ENCODE data around the gene DAB2IP. TPM values are rescaled to one million over a fixed set of nuclear protein-coding genes. Genes with fewer than 3 reads are reported as not detected.

DAB2IP gene
- total and polyA plus RNA-seq, 8 donors = 17.5 to 303 (median 45.6) TPM

GRCh38 chr9:121720311-121721057 lies 69.0 kb downstream of the DAB2IP start:
- WGBS, 5 donors = 37 to 56% (median 52%) methylated on average over 6 to 7 of the region's 7 CpGs

DNA sequence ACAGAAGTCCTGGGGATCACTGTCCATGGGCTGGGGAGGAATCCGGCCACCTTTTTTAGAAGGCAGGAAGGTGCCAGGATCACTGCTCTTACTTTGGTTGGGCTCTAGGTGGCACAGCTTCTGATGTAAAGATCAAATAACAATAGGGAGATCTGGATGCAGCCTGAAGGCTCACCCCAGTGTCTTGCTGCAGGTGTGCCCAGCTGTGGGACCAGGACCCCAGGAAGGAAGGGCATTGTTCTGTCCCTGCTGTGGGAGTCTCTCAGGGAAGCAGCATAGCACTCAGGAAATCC lies 69.6 kb downstream of the DAB2IP start:
- no peak overlapping the region for H3K4me3 ChIP-seq
- DNase-seq = no peak
- no peaks in the 10 kb centered on the region for H3K27me3 ChIP-seq
- H3K9me3 ChIP-seq = no peaks in the 10 kb centered on the region
- no peak for TF ChIP-seq EP300 (IDR thresholded peaks at IDR 0.05)
- no peak for TF ChIP-seq POLR2AphosphoS5 (IDR thresholded peaks at IDR 0.05)
- TF ChIP-seq, protein P1, sequence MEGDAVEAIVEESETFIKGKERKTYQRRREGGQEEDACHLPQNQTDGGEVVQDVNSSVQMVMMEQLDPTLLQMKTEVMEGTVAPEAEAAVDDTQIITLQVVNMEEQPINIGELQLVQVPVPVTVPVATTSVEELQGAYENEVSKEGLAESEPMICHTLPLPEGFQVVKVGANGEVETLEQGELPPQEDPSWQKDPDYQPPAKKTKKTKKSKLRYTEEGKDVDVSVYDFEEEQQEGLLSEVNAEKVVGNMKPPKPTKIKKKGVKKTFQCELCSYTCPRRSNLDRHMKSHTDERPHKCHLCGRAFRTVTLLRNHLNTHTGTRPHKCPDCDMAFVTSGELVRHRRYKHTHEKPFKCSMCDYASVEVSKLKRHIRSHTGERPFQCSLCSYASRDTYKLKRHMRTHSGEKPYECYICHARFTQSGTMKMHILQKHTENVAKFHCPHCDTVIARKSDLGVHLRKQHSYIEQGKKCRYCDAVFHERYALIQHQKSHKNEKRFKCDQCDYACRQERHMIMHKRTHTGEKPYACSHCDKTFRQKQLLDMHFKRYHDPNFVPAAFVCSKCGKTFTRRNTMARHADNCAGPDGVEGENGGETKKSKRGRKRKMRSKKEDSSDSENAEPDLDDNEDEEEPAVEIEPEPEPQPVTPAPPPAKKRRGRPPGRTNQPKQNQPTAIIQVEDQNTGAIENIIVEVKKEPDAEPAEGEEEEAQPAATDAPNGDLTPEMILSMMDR (IDR thresholded peaks at IDR 0.05) = no peak
- no peak for TF ChIP-seq POLR2A (IDR thresholded peaks at IDR 0.05)
- intact Hi-C loops (cut with DNase I; ENCODE audit: low total_unique reads) = no loop called here
- peaks cover 59 to 95% (median 75%) of the 10 kb centered on the region in 4 donors for H3K4me1 ChIP-seq
- no peaks in the 10 kb centered on the region for H3K36me3 ChIP-seq
- peak overlapping the region; percentile 16 to 90 (median 70) for H3K27ac ChIP-seq
- 12 to 64% (median 43%) methylated on average over 1 of the region's 1 CpG for WGBS, 5 donors

More at GRCh38 chr9:121720311-121721057, 69.0 kb downstream of the DAB2IP start:
- Histone ChIP-seq H3K9me3 (no peaks in the 10 kb centered on the region), H3K27ac (peak overlapping the region; percentile 17 to 90 (median 70)), H3K4me3 (no peak overlapping the region), H3K4me1 (peaks cover 56 to 90% (median 76%) of the 10 kb centered on the region in 4 donors), H3K27me3 (no peaks in the 10 kb centered on the region), H3K36me3 (no peaks in the 10 kb centered on the region)
- intact Hi-C loops (cut with DNase I; ENCODE audit: low total_unique reads) = no loop called here
- TF ChIP-seq EP300 (IDR thresholded peaks at IDR 0.05) (no peak), POLR2AphosphoS5 (IDR thresholded peaks at IDR 0.05) (peak in 1 of 3 donors; percentile 18)
- DNase-seq = no peak

DNA sequence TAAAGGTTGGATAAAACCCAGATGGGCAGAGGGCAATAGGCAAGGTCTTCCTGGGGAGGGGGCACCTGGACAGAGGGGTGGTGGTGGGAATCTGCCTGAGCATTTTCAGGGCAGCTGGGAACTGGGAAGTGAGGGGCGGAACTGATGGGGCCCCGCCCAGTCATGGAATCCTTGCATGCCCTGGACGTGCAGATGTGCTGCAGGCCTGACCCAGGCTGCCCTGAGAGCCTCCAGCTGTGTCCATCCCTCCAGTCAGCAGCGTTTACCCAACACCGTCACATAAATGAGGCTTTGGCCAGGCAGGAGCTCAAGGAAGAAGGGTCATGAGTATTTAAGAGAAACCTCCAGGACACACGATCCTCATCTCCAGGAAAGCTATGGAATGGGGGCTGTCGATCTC lies 70.3 kb downstream of the DAB2IP start:
- no peaks in the 10 kb centered on the region for H3K36me3 ChIP-seq
- H3K9me3 ChIP-seq = no peaks in the 10 kb centered on the region
- intact Hi-C loops (cut with DNase I; ENCODE audit: low total_unique reads) = no loop called here
- 63 to 74% (median 66%) methylated on average over 7 of the region's 7 CpGs for WGBS, 5 donors
- H3K27me3 ChIP-seq = no peaks in the 10 kb centered on the region
- TF ChIP-seq, protein P1 (IDR thresholded peaks at IDR 0.05) = no peak
- TF ChIP-seq EP300 (IDR thresholded peaks at IDR 0.05) (no peak), POLR2AphosphoS5 (IDR thresholded peaks at IDR 0.05) (no peak)
- peaks cover 65 to 96% (median 77%) of the 10 kb centered on the region in 4 donors for H3K4me1 ChIP-seq
- peak overlapping the region in 4 of 5 donors; percentile 63 to 90 (median 75) for H3K27ac ChIP-seq
- H3K4me3 ChIP-seq = no peak overlapping the region
- DNase-seq = peak in 1 of 2 donors; percentile 61

DNA sequence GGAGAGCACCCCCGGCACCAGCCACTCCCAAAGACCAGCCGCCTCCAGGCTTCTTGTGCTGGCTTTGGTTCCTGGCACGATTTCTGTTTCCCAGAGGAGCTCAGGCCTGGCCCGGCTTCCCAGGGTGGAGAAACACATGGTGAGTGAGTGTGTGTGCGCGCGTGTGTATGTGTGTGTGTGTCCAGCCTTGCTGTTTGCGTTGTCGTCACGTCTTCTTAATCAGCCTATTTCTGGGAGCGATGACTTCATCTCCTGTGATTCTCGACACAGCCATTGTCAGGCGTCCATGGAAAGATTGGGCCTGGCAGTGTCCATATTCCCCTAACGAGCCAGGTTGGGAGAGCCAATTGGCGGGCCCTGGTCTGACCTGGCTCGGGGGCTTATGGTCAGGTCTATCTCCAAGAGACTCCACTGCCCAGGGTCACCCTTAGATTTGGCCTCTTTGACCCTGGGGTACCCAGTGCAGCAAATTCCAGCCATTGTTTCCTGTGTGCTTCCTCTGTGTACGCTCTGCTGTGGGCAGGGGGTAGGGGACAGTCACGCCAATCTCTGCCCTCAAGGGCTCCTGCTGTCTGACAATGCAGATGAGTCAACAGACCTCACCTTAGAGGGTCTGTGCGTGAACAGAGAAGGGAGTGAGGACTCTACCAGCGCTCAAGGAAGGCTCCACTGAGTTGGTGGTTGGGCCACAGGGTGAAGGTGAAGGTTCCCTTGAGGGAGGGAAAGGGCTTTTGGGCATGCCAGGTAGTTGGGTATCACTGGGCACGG lies 73.8 kb downstream of the DAB2IP start:
- no peak overlapping the region for H3K4me3 ChIP-seq
- DNase-seq = peak; percentile 90 to 97
- H3K4me1 ChIP-seq = peaks cover 76 to 100% (median 92%) of the 10 kb centered on the region in 4 donors
- intact Hi-C loops (cut with DNase I; ENCODE audit: low total_unique reads) = no loop called here
- no peaks in the 10 kb centered on the region for H3K27me3 ChIP-seq
- no peaks in the 10 kb centered on the region for H3K9me3 ChIP-seq
- no peaks in the 10 kb centered on the region for H3K36me3 ChIP-seq
- TF ChIP-seq, protein P1 (IDR thresholded peaks at IDR 0.05) = no peak
- peak; percentile 86 for TF ChIP-seq EP300 (IDR thresholded peaks at IDR 0.05)
- peak; percentile 85 to 95 (median 93) for TF ChIP-seq POLR2AphosphoS5 (IDR thresholded peaks at IDR 0.05)
- TF ChIP-seq POLR2A (IDR thresholded peaks at IDR 0.05) = no peak
- H3K27ac ChIP-seq = peak overlapping the region; percentile 68 to 90 (median 82)
- 37 to 45% (median 43%) methylated on average over 21 of the region's 21 CpGs for WGBS, 5 donors

Data from stomach (tissue), 9 donors.